Cardiac fibroblast (primary cell): Measurements from ENCODE around the gene PLEKHH1.

Source experiments
- DNase-seq, 2 donors: peaks; one replicate each; pipeline versions ENCODE4 v3.0.0 to v3.0.0-alpha.2; 2010; ENCODE audit warnings: low read depth in 2 of 2
- H3K4me3 ChIP-seq, 2 donors: replicated peaks in 1 of 2; 1 replicate in 1 of 2; 2 replicates in 1 of 2; pipeline ENCODE4 v1.5.1; 2011; ENCODE audit warnings: low read depth in 2 of 2, low read length in 2 of 2, mild to moderate bottlenecking in 2 of 2, moderate library complexity in 1 of 2
- CTCF ChIP-seq: IDR thresholded peaks from one replicate; pipeline ENCODE4 v1.5.1; 2011; ENCODE audit warnings: low read depth, mild to moderate bottlenecking, low read length, inconsistent platforms

Gene PLEKHH1

DNA sequence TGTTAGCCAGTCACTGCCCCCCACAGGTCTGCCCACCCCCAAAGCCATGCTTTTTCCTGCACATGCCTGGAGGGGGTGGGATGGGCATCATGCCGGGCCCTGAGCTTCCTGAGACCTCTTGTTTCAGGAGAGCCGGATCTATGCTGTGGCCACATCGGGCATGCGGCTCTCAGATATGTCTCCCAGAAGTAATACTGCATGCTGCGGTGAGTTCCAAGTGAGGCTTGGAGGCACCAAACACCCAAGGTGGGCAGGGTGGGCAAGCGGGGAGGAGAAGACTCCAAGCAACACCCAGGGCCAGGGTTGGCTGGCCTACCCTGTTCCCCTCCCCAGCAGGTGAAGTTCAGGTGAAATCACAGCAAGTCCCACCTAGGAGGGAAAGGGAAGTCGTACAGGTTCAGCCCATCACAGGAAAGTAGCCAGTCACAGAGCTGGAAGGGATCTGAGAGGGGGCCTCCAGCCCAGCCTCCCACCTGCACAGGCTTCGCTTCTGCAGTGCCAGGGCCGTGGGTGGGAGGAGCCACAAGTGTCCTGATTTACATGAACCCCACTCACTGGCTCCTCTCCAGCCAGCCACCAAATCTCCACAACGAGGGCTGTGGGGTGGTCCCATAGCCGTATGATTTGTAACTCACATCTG, 36.0 kb downstream of the PLEKHH1 start:
- no peak for DNase-seq

DNA sequence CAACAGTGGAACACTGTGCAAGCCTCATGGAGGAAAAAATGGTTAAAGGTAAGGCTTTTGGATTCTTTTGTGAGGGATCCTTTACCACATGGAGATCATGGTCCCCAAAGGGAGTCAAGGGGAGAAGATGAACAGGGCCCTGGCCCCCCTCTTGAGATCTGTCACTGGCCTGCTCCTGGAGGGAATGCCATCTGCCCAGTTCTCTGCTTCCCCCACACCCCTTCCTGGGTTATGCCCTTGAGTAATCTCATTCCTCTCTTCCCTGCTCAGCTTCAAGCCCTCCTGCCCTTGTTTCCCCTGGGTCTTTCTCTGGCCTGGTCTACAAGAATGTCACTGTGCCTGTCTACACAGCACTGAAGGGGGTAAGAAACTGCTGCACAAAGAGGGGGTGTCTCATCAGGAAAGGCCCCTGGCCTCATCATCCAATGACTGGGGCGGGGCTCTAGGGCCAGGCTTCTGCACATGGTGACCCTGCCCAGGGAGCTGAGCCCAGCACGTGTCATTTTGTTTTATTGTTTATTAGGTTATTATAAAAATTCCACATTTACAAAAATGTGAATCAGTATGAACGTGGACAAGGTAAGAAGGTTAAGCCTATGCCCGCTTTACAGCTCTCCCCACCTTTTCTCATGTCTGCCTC, 36.7 kb downstream of the PLEKHH1 start:
- no peak overlapping the region for H3K4me3 ChIP-seq
- DNase-seq, result no peak
- no peak for TF ChIP-seq CTCF

More for the DNA sequence above, 36.0 kb downstream of the PLEKHH1 start:
- TF ChIP-seq CTCF, result no peak
- H3K4me3 ChIP-seq, result no peak overlapping the region

GRCh38 chr14:67570453-67570852, 37.4 kb downstream of the PLEKHH1 start:
- H3K4me3 ChIP-seq, result no peak overlapping the region
- TF ChIP-seq CTCF, result no peak

DNA sequence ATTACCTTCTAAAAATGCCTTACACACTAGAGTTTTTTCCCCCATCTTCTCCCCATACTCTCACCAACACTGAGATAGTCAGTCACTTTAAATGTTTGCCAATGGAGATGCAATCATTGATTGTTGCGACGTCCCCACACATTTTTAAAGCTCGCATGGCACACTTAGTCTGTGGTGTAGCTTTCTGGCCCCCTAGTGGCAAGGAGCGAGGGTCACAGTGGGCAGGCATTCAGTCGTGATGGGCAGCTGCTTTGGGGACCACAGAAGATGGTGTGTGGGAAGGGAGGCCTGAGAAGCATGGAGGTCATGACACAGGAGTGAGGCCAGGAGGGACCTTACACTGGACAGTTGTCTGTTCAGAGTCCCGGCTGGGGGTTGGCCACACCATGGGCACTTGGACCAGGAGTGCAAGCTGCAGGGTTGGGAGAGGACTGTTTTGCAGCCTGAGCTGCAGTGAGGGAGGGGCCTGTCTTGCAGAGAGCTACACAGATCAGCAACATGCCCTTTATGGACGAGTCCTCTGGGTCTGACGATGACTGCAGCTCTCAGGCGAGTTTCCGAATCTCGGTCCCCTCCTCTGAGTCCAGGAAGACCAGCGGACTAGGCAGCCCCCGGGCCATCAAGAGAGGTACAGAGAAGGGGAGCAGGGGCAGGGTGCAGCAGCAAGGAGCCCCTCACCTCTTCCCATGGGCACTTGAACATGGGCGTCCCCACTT, 38.3 kb downstream of the PLEKHH1 start:
- peak; percentile 66 to 70 for DNase-seq
- no peak overlapping the region for H3K4me3 ChIP-seq
- TF ChIP-seq CTCF, result peak; percentile 94

More at GRCh38 chr14:67570453-67570852, 37.4 kb downstream of the PLEKHH1 start:
- no peak for DNase-seq

DNA sequence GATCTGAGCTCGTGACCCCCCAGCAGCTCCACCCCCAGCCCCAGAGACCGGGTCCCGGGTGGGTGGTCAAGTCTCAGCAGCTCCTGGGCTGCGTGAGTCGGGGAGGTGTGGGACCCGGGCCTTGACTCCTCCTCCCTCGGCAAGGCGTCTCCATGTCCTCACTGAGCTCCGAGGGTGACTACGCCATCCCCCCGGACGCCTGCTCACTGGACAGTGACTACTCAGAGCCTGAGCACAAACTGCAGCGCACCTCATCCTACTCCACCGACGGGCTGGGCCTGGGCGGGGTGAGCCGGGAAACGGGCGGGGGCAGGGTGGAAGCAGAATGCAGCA, 38.9 kb downstream of the PLEKHH1 start:
- DNase-seq, result no peak
- no peak overlapping the region for H3K4me3 ChIP-seq
- no peak for TF ChIP-seq CTCF

DNA sequence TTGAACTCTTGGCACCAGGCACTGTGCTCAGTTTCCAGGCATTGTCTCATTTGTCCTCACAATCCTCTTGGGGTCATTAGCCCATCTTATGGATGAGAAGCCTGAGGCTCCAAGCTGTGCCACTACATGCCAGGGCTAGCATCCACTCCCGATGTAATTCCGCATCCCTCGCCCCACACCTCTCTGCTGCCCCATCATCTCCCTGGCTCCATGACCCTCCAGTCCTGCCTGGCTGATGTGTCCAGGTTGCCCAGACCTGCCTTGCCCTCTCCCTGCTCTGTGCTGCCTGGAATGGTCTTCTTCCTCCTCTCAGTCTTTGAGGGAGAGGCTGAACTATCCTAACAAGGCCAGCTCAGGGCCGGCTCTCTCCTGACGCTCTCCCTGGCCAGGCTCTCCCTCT, 39.5 kb downstream of the PLEKHH1 start:
- H3K4me3 ChIP-seq, result no peak overlapping the region
- no peak for TF ChIP-seq CTCF
- no peak for DNase-seq
